HT1080 (cell line): Measurements from ENCODE around the gene PPP2R2B. TPM values are rescaled to one million over a fixed set of nuclear protein-coding genes. Genes with fewer than 3 reads are reported as not detected.
"Not testable (repeated sequence)": the region's sequence is repeated elsewhere in the genome, so short reads cannot be mapped to it uniquely, and the experiment has no call there.

Source experiments
- DNase-seq: peaks from one replicate; pipeline ENCODE4 v3.0.0-alpha.2; 2015; ENCODE audit warnings: low read depth
- small RNA-seq: library from RNA; depleted of rRNA; stranded (forward); fragments of <200 nt; gene quantifications from one replicate; pipeline ENCODE3, GENCODE V24; 2014
- total RNA-seq: library from RNA; depleted of rRNA; stranded (reverse); fragments of >200 nt; shearing (Covaris generic); gene quantifications from 2 replicates; pipeline ENCODE4 v1.2.3, GENCODE V29; 2014

Gene PPP2R2B
- total RNA-seq, 1 experiment from 2014 or later: not detected

- DNase-seq: no peak
Observed at GRCh38 chr5:146562461-146562860, 316.1 kb downstream of the PPP2R2B start.

GRCh38 chr5:146561711-146562110 is 316.8 kb downstream of the PPP2R2B start:
- DNase-seq: no peak

GRCh38 chr5:146560205-146560812 is 318.2 kb downstream of the PPP2R2B start:
- DNase-seq: peak; percentile 36

- DNase-seq: not testable (repeated sequence)
Observed at GRCh38 chr5:146556884-146557283, 321.7 kb downstream of the PPP2R2B start.

DNA sequence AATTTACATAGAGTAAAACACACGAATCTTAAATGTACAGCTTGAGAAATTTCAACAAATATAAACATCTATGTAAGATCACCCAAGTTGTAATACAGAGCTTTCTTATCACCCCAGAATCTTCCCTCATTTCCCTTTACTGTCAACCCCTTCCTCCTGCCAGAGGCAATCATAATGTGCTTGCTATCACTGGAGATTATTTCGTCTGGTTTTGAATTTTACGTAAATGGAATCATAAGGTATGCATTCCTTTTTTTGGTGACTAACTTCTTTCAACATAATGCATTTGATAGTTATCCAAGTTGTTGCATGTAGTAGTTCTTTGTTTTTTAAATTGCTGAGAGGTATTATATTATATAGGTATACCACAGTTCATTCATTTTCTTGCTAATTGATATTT is 325.1 kb downstream of the PPP2R2B start:
- no peak for DNase-seq

DNA sequence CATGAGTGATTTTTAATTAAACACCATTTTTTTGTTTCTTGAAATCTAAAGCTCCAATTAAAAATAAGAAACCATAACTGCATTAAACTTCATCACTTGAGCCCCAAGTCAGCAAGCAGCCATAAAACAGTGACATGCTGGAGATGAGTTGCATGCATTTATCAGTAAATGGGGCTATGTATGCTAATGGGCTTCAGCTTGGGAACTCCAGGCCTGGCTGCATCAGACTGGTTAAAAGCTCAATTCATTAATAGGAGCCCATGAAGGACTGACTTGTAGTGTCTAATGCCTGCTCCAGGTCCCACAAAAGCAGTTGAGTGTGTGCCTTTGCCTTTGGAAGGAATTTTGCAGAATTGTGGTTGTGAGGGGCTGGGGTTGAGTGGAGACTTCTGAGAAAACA is 328.9 kb downstream of the PPP2R2B start:
- no peak for DNase-seq

DNA sequence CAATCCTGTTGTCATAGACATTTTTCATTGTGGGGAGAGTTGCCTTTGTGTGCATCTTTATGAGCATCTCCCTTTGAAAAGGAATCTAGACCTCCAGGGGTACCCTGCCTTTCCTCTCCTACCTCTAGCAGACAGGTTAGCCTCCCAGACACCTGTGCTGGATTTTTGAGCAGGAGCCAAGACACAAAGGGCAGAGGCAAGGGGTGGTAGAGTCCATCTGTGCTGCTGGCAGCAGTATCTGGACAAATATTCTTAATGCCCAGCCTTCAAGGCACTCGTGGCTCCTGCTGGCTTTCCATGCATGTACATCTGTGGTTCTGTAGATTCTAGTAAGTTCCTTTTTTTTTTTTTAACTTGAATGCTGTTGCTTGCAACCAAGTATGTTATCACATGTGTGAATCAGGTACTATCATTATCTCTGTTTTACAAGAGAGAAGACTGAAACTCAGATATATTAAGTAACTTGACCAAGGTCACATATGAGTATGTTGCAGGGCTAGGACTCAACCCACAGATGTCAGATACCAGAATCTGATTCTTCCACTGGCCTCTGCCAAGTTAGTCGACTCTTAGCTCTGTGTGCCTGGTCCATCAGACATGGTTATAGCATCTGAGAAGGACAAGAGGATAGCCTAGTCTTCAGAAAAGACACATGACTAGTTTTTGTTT is 329.6 kb downstream of the PPP2R2B start:
- no peak for DNase-seq

- DNase-seq: no peak
Observed at GRCh38 chr5:146544232-146544631, 334.3 kb downstream of the PPP2R2B start.

GRCh38 chr5:146541958-146542849 is 336.4 kb downstream of the PPP2R2B start:
- DNase-seq: peak; percentile 62

- no peak for DNase-seq
Observed at GRCh38 chr5:146540414-146540813, 338.1 kb downstream of the PPP2R2B start.

- no peak for DNase-seq
Observed at GRCh38 chr5:146539973-146540372, 338.6 kb downstream of the PPP2R2B start.

DNA sequence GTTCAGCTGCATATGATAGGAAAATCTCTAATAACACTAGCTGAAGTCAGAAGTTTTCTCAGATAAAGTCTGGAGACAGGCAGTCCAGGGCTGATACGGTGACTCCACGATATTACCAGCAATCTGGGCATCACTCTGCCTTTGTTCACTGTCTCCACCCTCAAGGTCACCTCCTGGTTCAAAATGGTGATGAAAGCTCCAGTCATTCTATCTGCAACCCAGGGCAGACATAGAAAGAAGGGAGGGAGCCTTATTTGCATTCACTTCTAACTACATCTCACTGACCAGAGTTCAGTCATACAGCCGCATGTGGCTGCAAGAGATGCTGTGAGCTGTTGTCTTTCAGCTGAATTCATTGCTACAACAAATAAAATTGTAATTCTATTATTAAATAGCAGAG is 340.1 kb downstream of the PPP2R2B start:
- DNase-seq: no peak

GRCh38 chr5:146533882-146534281 is 344.7 kb downstream of the PPP2R2B start:
- no peak for DNase-seq

GRCh38 chr5:146533260-146533857 is 345.2 kb downstream of the PPP2R2B start:
- DNase-seq: peak; percentile 44

Small RNA genes within 50 kb of the gene (small RNA-seq; reads per million reads assigned to genes)
- gene RN7SL791P: 0.27 reads per million, percentile 24 among the genes with 10 or more reads in this experiment
